DMS53 treated with DMSO at 0.1 percent for 48 hours (cell line): ENCODE results near the gene VTI1B.

Experiments used
- DNase-seq: peaks from one replicate; lab custom pipeline; 2025; ENCODE audit not compliant: unreplicated experiment; lab: John Stamatoyannopoulos, UW

Gene VTI1B

GRCh38 chr14:67679006-67679405, 4.6 kb upstream of the VTI1B start:
- no peak for DNase-seq

DNA sequence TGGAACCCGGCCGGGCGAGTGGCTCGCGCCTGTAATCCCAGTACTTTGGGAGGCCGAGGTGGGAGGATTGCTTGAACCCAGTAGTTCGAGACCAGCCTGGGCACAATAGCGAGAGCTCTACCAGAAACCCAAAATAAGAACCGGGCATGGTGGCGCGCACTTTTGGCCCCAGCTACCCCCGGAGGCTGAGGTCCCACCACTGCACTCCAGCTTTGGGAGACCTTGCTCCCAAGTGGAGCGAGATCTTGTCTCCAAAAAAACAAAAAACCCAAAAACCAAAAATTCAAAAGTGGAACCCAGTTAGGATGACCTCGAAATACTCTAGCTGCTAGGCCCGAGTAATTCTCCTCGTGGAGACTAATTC, 769 bp upstream of the VTI1B start:
- no peak for DNase-seq

- peak; percentile 11 for DNase-seq
Measured at GRCh38 chr14:67674139-67674479, 323 bp downstream of the VTI1B start.

GRCh38 chr14:67673451-67673850, 981 bp downstream of the VTI1B start:
- DNase-seq = no peak

DNA sequence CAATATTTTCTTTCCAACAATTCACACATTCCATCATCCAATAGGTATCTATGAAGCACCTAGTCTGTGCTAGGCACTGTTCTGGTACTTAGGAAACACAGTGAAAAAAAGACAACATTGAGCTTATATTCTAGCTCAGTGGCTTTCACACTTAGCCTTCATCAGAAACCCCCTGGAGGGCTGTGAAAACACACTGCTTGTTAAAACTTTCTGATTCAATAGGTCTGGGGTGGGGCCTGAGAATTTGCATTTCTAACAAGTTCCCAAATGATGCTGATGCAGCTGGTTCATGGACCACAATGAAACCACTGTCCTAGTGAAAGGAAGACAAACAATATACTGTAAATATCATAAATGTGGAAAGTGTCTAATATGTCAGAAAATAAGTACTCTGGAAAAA, 5.9 kb downstream of the VTI1B start:
- no peak for DNase-seq

GRCh38 chr14:67666750-67667449, 7.5 kb downstream of the VTI1B start:
- DNase-seq = peak; percentile 23

DNA sequence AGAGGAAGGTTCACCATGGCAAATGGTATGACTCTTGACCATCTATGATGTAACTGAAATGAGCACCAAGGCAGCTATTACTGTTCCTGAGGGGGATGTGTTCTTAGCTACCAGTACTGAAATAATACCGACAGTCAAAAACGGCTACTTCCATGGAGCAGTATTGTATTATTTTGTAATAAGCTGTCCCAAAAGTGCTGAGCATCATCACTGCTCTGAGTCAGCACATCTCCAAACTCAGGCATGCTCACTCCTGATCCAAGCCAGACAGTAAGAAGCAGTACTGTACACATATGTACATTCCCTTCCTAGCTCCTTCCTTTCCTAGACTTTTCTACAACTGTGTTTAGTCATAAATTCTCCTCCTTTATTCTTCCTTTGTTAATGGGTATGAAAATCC, 8.6 kb downstream of the VTI1B start:
- DNase-seq = no peak

DNA sequence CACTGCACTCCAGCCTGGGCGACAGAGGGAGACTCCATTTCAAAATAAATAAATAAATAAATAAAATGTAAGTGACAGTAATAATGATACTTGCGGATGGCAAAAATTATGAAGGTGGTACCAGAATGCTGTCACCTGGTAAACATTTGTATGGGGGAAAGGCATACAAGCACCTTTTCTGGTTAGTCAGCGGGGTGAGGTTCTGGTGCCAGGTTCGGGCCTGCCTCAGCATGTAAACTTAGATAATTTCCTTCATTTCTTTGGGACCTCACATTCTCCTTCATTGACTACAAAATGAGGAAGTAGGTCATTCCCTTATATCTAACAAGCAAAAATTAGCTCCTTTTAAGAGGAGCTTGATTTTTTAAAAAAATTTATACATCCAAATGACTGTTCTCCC, 10.8 kb downstream of the VTI1B start:
- no peak for DNase-seq

DNA sequence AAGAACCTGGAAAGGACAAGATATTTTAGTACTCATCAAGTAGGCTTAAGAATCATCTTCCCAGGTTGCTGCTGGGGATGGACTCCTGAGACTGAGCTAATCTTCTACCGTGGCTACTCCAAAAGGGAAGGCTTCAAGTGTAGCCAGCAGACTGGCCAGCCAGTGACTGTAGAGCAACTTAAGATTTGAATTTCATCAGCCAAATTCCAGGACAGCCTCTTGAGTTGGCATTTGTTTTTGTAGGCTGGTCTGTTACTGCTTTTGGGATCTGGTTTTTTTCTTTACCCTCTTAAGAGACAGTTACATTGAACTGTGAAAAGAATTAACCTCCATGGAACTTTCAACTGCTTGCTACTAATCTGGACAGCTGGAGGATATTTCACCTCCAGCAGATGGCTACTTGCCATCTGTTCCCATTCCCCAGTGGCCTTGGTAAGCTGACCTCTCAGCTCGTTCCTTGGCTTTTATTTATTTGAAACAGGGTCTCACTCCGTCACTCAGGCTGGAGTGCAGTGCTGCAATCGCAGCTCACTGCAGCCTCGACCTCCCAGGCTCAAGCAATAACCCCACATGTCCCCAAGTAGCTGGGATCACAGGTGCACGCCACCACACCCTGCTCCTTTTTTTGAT, 20.7 kb downstream of the VTI1B start:
- no peak for DNase-seq

- no peak for DNase-seq
Measured at GRCh38 chr14:67652189-67652588, 22.2 kb downstream of the VTI1B start.

- DNase-seq = no peak
Measured at GRCh38 chr14:67650694-67651093, 23.7 kb downstream of the VTI1B start.

DNA sequence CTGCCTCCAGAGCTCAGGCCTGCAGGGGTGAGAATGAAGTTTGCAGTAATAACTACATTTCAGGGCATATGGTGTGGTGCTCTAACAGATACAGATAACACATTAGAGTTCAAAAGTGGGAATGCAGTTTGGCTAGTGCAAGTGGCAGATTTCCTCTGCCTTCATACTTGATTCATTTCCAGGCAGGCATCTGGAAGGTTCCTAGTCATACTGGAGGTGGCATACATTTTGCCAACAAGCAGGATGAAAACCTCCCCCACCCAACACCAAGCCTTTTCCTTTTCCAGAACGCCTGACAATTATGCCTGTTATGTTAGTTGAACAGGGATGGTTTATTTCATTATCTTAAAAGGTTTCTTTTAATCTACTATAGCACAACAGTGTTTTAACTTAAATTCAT, 24.3 kb downstream of the VTI1B start:
- DNase-seq = no peak

GRCh38 chr14:67646131-67646530, 28.3 kb downstream of the VTI1B start:
- DNase-seq = no peak

DNA sequence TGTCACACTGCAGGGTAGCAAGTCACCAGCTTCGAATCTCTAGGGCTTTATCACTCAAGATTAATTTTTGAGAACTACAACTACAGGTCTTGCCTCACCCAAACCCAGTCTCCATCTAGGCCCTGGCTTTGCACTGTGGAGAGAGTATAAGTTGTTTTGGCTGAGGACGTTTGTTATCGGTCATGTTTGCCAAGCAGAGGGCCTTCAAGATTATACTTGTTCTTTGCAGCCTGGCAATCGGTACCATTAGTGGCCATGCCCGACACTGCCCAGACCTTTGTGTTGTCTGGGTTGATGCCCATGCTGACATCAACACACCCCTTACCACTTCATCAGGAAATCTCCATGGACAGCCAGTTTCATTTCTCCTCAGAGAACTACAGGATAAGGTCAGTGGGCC, 29.0 kb downstream of the VTI1B start:
- no peak for DNase-seq

DNA sequence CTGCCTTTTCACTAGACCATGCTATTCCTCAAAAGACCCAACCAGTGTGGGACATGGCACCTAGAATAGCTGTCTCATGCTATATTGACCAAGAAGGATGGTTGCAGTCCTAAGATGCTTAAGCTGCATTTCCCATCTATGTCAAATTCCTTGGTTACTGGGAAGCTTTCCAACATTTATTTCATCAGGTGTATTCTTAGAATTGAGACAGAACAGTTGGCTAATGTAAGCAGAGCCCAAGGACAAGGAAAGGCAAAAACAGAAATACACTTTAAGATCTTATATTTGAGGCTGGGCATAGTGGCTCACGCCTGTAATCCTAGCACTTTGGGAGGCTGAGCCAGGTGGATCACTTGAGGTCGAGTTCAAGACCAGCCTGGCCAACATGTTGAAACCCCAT, 30.0 kb downstream of the VTI1B start:
- DNase-seq = no peak

GRCh38 chr14:67643713-67644112, 30.7 kb downstream of the VTI1B start:
- no peak for DNase-seq

GRCh38 chr14:67641902-67642749, 32.3 kb downstream of the VTI1B start:
- no peak for DNase-seq

DNA sequence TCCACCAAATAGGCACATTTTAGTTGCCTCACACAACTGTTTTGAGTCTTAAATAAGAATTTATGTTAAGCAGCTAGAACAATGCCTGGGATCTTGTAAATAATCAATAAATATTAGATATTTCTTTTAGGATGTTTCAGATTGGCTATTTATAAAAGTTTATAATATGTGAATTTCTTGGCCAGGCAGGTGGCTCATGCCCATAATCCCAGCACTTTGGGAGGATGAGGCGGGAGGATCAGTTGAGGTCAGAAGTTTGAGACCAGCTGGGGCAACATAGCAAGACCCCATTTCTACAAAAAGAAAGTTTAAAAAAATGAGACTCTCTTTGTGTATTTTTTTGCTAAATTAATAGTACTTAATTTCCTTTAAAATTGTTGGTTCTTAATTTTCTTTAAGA, 33.0 kb downstream of the VTI1B start:
- no peak for DNase-seq

GRCh38 chr14:67638642-67639041, 35.8 kb downstream of the VTI1B start:
- DNase-seq = no peak

DNA sequence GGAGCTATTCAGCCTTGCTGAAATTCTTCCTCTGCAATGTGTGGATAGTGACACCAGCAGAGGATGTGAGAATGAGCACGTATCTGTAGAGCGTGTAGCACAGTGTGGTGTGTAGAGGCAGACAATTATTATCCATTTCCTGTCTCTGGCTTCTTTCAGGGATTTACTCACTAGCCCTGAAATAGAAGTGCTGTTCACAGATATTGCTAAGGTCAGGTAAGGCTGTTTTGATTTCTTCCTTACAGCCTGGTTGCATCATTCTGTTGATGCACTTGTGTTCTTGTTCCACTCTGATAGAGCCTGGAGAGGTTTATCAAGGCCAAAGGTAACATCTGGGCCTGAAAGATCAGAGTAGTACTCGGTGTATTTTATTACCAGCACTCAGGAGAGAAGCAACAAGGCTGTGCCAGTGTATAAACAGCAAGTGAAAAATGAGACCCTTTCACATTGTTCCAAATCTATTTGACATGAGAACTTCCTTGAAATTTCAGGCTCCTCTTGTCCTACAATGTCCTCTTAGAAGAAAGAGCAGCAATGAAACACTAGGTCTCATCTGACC, 38.0 kb downstream of the VTI1B start:
- peak; percentile 83 for DNase-seq

GRCh38 chr14:67633451-67634147, 40.8 kb downstream of the VTI1B start:
- no peak for DNase-seq
